Adrenal gland (tissue), 5 donors: ENCODE data around the gene TP73.

Experiments used
- CTCF ChIP-seq, 6 experiments: fragments of 450-650 bp in 4 of 6; fragments of 200-600 bp in 2 of 6; sonication (generic) in 1 of 6; IDR thresholded peaks; 1 replicate in 5 of 6; 2 replicates in 1 of 6; pipeline versions ENCODE4 v1.5.1 to v1.8.0; 2016 to 2021; ENCODE audit warnings: antibody characterized with exemption in 6 of 6, mild to moderate bottlenecking in 2 of 6, moderate library complexity in 1 of 6
- POLR2A ChIP-seq, 2 donors: fragments of 450-650 bp; IDR thresholded peaks; one replicate each; pipeline ENCODE4 v1.6.1; 2017; ENCODE audit warnings: antibody characterized with exemption in 2 of 2, mild to moderate bottlenecking in 2 of 2, moderate library complexity in 1 of 2
- donor health status: DM: no; HTN: no; CAD: no.

- TF ChIP-seq POLR2A (IDR thresholded peaks at IDR 0.05) (no peak), CTCF (IDR thresholded peaks at IDR 0.05) (no peak)
Measured at GRCh38 chr1:3669971-3670431, 17.7 kb downstream of the TP73 start.
